HG03064 (cell line): ENCODE results near the gene NHLRC3.
A peak's percentile ranks its signal among the peaks of the same experiment; 100 is the strongest.
"Not testable (repeated sequence)": the region's sequence is repeated elsewhere in the genome, so short reads cannot be mapped to it uniquely, and the experiment has no call there.

Experiments
- ATAC-seq: cut with Tn5 transposase; IDR thresholded peaks from one replicate; pipeline ENCODE4 v1.9.1; 2021; ENCODE audit warnings: low read depth; ENCODE audit not compliant: unreplicated experiment

The NHLRC3 gene

GRCh38 chr13:39040206-39040605, 1.9 kb downstream of the NHLRC3 start:
- no peak for ATAC-seq

- ATAC-seq, result peak; percentile 73
These were observed 6.3 kb downstream of the NHLRC3 start for GRCh38 chr13:39044536-39044935.

- ATAC-seq, result no peak
These were observed 9.3 kb downstream of the NHLRC3 start for GRCh38 chr13:39047560-39047959.

- no peak for ATAC-seq
These were observed 10.6 kb downstream of the NHLRC3 start for GRCh38 chr13:39048806-39049205.

- no peak for ATAC-seq
These were observed 11.0 kb downstream of the NHLRC3 start for GRCh38 chr13:39049274-39049673.

GRCh38 chr13:39051157-39051556, 12.9 kb downstream of the NHLRC3 start:
- ATAC-seq, result no peak

GRCh38 chr13:39052944-39053343, 14.7 kb downstream of the NHLRC3 start:
- ATAC-seq, result no peak

GRCh38 chr13:39054112-39054511, 15.9 kb downstream of the NHLRC3 start:
- ATAC-seq, result no peak

GRCh38 chr13:39056018-39056417, 17.8 kb downstream of the NHLRC3 start:
- no peak for ATAC-seq

GRCh38 chr13:39058040-39058439, 19.8 kb downstream of the NHLRC3 start:
- no peak for ATAC-seq

GRCh38 chr13:39062004-39062403, 23.7 kb downstream of the NHLRC3 start:
- ATAC-seq, result no peak

- ATAC-seq, result no peak
These were observed 34.6 kb downstream of the NHLRC3 start for GRCh38 chr13:39072842-39073241.

- no peak for ATAC-seq
These were observed 35.7 kb downstream of the NHLRC3 start for GRCh38 chr13:39073983-39074382.

- not testable (repeated sequence) for ATAC-seq
These were observed 48.1 kb downstream of the NHLRC3 start for GRCh38 chr13:39086251-39086945.

GRCh38 chr13:39091586-39091985, 53.3 kb downstream of the NHLRC3 start:
- no peak for ATAC-seq

GRCh38 chr13:39095500-39095899, 57.2 kb downstream of the NHLRC3 start:
- no peak for ATAC-seq

- ATAC-seq, result no peak
These were observed 61.0 kb downstream of the NHLRC3 start for GRCh38 chr13:39099231-39099630.
